Natural killer cell (primary cell): ENCODE measurements around the gene GRHL3. TPM values are rescaled to one million over a fixed set of nuclear protein-coding genes. Genes with fewer than 3 reads are reported as not detected.

Source experiments
- ATAC-seq, 3 donors: fragments of 150-1000 bp in 2 of 3; fragments of 200-7000 bp in 1 of 3; cut with Tn5 transposase; 1 replicate in 1 of 3; 2 replicates in 2 of 3; pipeline ENCODE4 v1.10.0; 2021; ENCODE audit warnings: mild to moderate bottlenecking in 2 of 3, moderate library complexity in 2 of 3
- DNase-seq, 2 donors: peaks; one replicate each; pipeline versions ENCODE4 v3.0.0 to v3.0.0-alpha.2; 2013 to 2021; ENCODE audit warnings: mixed read lengths in 1 of 2
- H3K27ac ChIP-seq: one replicate; pipeline ENCODE4 v1.5.1; 2013; ENCODE audit warnings: mild to moderate bottlenecking, low read length
- H3K27me3 ChIP-seq: one replicate; pipeline ENCODE4 v1.6.1; 2013; ENCODE audit warnings: low read length; ENCODE audit not compliant: control insufficient read depth, insufficient read depth
- H3K36me3 ChIP-seq: one replicate; pipeline ENCODE4 v1.6.1; 2013; ENCODE audit warnings: low read length; ENCODE audit not compliant: control insufficient read depth, insufficient read depth
- H3K4me1 ChIP-seq: one replicate; pipeline ENCODE4 v1.6.1; 2013; ENCODE audit warnings: low read length; ENCODE audit not compliant: control insufficient read depth, insufficient read depth
- H3K4me3 ChIP-seq: one replicate; pipeline ENCODE4 v1.5.1; 2013; ENCODE audit warnings: low read length
- H3K9me3 ChIP-seq: one replicate; pipeline ENCODE4 v1.6.1; 2013; ENCODE audit warnings: low read length; ENCODE audit not compliant: control insufficient read depth, insufficient read depth
- H3K27ac Mint-ChIP-seq, 2 donors: one replicate each; pipeline ENCODE4 v1.8.0; 2022; ENCODE audit warnings: mild to moderate bottlenecking in 2 of 2, mixed read lengths in 2 of 2, moderate library complexity in 1 of 2
- H3K27me3 Mint-ChIP-seq, 2 donors: one replicate each; pipeline ENCODE4 v1.8.0; 2022; ENCODE audit warnings: low read depth in 2 of 2, mixed read lengths in 2 of 2
- H3K36me3 Mint-ChIP-seq: one replicate; pipeline ENCODE4 v1.8.0; 2022; ENCODE audit warnings: mixed read lengths
- H3K4me1 Mint-ChIP-seq, 2 donors: one replicate each; pipeline ENCODE4 v1.8.0; 2022; ENCODE audit warnings: mixed read lengths in 2 of 2
- H3K4me3 Mint-ChIP-seq: one replicate; pipeline ENCODE4 v1.8.0; 2022; ENCODE audit warnings: mild to moderate bottlenecking, moderate library complexity, mixed read lengths
- H3K9me3 Mint-ChIP-seq, 2 donors: one replicate each; pipeline ENCODE4 v1.8.0; 2022; ENCODE audit warnings: mixed read lengths in 2 of 2
- CTCF ChIP-seq: fragments of 200-600 bp; IDR thresholded peaks from one replicate; pipeline ENCODE4 v1.8.0; 2022; ENCODE audit warnings: antibody characterized with exemption
- WGBS: methylation state at CpG from one replicate; pipeline ENCODE4 v1.1.7; 2013; ENCODE audit warnings: missing lambda C conversion rate; ENCODE audit not compliant: insufficient coverage; 5-methylcytosine and 5-hydroxymethylcytosine counted together
- intact Hi-C: fragments of 100-400 bp; cut with micrococcal nuclease; formaldehyde crosslinking; loops from one replicate; pipeline ENCODE4 v1.14.2; 2022
- total RNA-seq, 4 donors: library from RNA; stranded (reverse); fragments of 120-200 nt in 1 of 4; gene quantifications; one replicate each; pipeline versions ENCODE4 v1.2.3 to v1.2.4, GENCODE V29; 2013 to 2022

GRHL3 gene
- total RNA-seq, 3 donors from 2014 or later (not counting 1 experiment from before 2014, with no cell fraction given): not detected

GRCh38 chr1:24343412-24344089 is 24.4 kb downstream of the GRHL3 start:
- Histone ChIP-seq H3K4me3 (no peak overlapping the region), H3K4me1 (no peaks in the 10 kb centered on the region), H3K27ac (no peak overlapping the region), H3K27me3 (no peaks in the 10 kb centered on the region), H3K9me3 (no peaks in the 10 kb centered on the region), H3K36me3 (no peaks in the 10 kb centered on the region)
- intact Hi-C loops: no loop called here
- TF ChIP-seq CTCF: no peak
- H3K27me3 Mint-ChIP-seq: peaks cover 0 to 9% of the 10 kb centered on the region in 2 donors
- no peaks in the 10 kb centered on the region for H3K9me3 Mint-ChIP-seq
- DNase-seq (no peak), ATAC-seq (no peak)
- WGBS: 94% methylated on average over 13 of the region's 13 CpGs
- H3K4me3 Mint-ChIP-seq: no peak overlapping the region
- H3K4me1 Mint-ChIP-seq: no peaks in the 10 kb centered on the region
- H3K27ac Mint-ChIP-seq: no peak overlapping the region
- no peaks in the 10 kb centered on the region for H3K36me3 Mint-ChIP-seq

GRCh38 chr1:24344090-24344742 is 25.1 kb downstream of the GRHL3 start:
- H3K36me3 Mint-ChIP-seq: no peaks in the 10 kb centered on the region
- H3K27me3 ChIP-seq: no peaks in the 10 kb centered on the region
- H3K27me3 Mint-ChIP-seq: peaks cover 0 to 9% of the 10 kb centered on the region in 2 donors
- H3K27ac Mint-ChIP-seq: no peak overlapping the region
- no peaks in the 10 kb centered on the region for H3K4me1 ChIP-seq
- ATAC-seq (no peak), DNase-seq (no peak)
- H3K9me3 Mint-ChIP-seq: no peaks in the 10 kb centered on the region
- no peak for TF ChIP-seq CTCF
- no peak overlapping the region for H3K4me3 Mint-ChIP-seq
- 92% methylated on average over 8 of the region's 8 CpGs for WGBS
- no peaks in the 10 kb centered on the region for H3K36me3 ChIP-seq
- H3K27ac ChIP-seq: no peak overlapping the region
- H3K9me3 ChIP-seq: no peaks in the 10 kb centered on the region
- intact Hi-C loops: no loop called here
- H3K4me1 Mint-ChIP-seq: no peaks in the 10 kb centered on the region
- H3K4me3 ChIP-seq: no peak overlapping the region

GRCh38 chr1:24345334-24345733 is 26.2 kb downstream of the GRHL3 start:
- no peaks in the 10 kb centered on the region for H3K27me3 ChIP-seq
- H3K27me3 Mint-ChIP-seq: peaks cover 0 to 7% of the 10 kb centered on the region in 2 donors
- no peak overlapping the region for H3K27ac ChIP-seq
- no peaks in the 10 kb centered on the region for H3K36me3 ChIP-seq
- H3K4me1 ChIP-seq: no peaks in the 10 kb centered on the region
- H3K27ac Mint-ChIP-seq: no peak overlapping the region
- no peaks in the 10 kb centered on the region for H3K9me3 ChIP-seq
- WGBS: 32% methylated on average over 5 of the region's 5 CpGs
- no peak for TF ChIP-seq CTCF
- ATAC-seq (no peak), DNase-seq (no peak)
- no peak overlapping the region for H3K4me3 Mint-ChIP-seq
- intact Hi-C loops: no loop called here
- H3K9me3 Mint-ChIP-seq: no peaks in the 10 kb centered on the region
- no peaks in the 10 kb centered on the region for H3K36me3 Mint-ChIP-seq
- no peak overlapping the region for H3K4me3 ChIP-seq
- H3K4me1 Mint-ChIP-seq: no peaks in the 10 kb centered on the region
